ENCODE measurements around the gene HOXB4.

HOXB4 gene

DNA sequence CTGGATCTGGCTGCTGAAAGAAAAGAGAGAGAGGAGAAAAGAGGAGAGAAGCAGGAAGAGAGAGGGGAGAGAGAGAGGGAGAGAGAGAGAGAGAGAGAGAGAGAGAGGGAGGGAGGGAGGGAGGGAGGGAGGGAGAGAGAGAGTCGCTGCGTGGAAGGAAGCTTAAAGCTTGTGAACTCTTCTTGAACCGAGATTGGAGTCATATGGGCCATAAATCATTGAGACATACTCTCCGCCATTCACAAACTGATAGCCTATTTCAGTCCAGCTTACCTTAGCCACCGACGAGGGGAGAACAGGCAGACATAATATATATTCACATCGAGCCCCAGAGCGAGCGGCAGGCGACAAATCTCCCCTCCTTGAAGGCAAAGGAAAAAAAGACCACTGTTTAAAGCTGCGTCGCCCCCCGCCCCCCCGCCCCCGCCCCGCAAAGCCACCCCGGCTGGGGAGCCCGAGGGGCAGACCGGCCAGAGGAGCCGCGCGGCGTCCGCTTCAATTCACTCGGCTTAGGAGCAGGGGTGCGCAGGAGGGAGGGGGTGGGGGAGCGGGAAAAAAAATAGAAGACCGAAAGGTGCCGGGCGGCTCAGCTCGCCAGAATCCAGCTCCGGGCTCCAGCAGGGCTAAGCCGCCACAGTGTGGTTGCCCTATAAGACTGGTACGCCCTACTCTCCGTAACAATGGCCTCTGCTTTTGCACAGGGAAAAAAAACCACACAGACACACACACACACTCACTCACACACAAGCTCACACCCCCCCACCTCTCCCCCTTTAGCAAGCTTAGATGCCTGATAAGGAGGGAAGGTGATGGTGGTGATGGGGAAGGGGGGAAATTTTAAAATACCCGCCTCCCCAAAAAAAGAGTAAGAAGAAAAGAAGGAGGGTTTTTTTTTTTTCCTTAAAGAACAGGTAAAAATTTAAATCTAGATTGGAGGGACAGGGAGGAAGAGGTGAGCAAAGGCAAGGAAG lies 22.6 kb downstream of the HOXB4 start:
- Histone ChIP-seq H3K4me3 (ENCODE audit: low read length) (peak overlapping the region; percentile 5), H3K36me3 (ENCODE audit: control insufficient read depth, low read depth, low read length) (no peaks in the 10 kb centered on the region), H3K9me3 (ENCODE audit: control insufficient read depth, low read depth, low read length) (no peaks in the 10 kb centered on the region), H3K27me3 (ENCODE audit: control insufficient read depth, insufficient read depth, low read length) (peaks cover 100% of the 10 kb centered on the region), H3K9ac (ENCODE audit: low read length) (no peak overlapping the region), H3K27ac (ENCODE audit: low read length) (no peak overlapping the region), H3K4me1 (ENCODE audit: control insufficient read depth, low read depth, low read length) (no peaks in the 10 kb centered on the region)

DNA sequence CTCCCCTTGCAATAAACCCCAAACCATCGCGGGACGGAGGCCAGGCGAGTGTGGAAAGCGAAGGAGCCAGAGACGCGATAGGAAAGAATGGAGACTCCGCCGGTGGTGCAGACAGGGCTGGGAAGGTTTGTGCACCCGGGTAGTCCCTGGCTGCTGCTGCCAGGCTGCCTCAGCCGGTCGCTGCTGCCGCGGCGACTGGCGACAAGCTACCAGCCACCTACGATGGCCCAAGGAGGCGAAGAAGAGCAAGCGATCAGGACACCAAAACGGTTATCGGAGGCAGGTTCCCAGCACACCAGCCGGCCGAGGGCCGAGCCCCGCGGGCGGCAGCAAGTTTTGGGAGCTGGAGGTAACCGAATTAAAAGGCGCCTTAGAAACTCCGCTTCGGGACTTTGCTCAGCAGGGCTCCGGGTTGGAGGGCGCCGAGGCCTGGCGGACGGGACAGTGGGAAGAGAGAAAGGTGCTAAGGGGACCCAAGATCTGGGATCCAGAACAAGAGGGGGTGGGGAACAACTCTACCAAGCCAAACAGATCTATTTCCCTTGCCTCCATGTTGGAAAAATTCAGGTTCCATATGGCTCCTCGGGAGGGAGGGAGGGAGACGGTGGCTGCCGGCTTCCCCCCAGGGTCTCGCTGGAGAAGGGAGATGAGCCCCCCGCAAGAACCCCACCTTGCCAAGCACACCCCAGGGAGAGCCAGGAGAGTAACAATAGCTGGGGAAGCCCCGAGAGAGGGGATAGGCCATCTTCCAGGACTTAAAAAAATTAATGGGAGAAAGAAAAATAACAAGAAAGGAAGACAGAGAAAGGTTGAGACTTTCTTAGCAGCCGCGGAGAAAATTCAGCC lies 23.5 kb downstream of the HOXB4 start:
- Histone ChIP-seq H3K27ac (ENCODE audit: low read length) (no peak overlapping the region), H3K9me3 (ENCODE audit: control insufficient read depth, low read depth, low read length) (no peaks in the 10 kb centered on the region), H3K27me3 (ENCODE audit: control insufficient read depth, insufficient read depth, low read length) (peaks cover 100% of the 10 kb centered on the region), H3K36me3 (ENCODE audit: control insufficient read depth, low read depth, low read length) (no peaks in the 10 kb centered on the region), H3K4me3 (ENCODE audit: low read length) (peak overlapping the region; percentile 5), H3K9ac (ENCODE audit: low read length) (no peak overlapping the region), H3K4me1 (ENCODE audit: control insufficient read depth, low read depth, low read length) (no peaks in the 10 kb centered on the region)

DNA sequence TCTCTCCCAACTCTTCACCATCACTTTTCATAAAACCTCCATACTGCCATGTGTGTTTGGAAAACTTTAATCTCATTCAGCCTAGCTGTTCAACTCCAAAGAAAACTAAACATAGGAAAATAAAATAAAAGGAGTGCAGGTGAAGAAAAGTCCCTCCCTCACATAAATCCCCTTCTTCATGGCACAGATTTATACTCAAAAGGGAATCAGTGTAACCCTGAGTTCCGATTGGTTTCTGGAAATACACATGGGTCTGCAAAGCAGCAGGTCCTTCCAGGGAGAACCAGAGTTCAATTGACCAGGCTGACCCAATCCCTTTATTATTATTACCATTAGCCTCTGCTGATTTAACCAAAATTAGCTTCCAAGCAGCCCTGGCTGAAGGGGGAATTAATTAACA lies 24.3 kb downstream of the HOXB4 start:
- H3K4me3 ChIP-seq (ENCODE audit: low read length), result no peak overlapping the region
- H3K36me3 ChIP-seq (ENCODE audit: control insufficient read depth, low read depth, low read length), result no peaks in the 10 kb centered on the region

DNA sequence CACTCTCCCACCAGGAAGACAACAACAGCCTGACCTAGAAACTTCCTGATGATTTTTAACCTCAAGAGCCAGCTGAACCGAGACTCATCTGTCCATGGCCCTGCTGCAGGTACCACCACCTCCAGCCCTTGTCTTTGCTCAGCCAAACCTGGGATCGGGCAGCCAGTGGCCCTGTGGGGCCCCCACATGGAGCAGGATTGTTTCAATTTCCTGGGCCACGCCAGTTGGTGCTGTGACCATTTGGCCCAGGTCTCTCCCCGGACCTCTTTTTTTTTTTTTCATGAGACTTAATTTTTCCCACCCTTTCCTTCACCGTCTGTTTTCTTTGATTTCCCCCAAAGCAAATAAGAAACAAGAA lies 25.0 kb downstream of the HOXB4 start:
- Histone ChIP-seq H3K27ac (ENCODE audit: low read length) (no peak overlapping the region), H3K4me3 (ENCODE audit: low read length) (no peak overlapping the region), H3K9me3 (ENCODE audit: control insufficient read depth, low read depth, low read length) (no peaks in the 10 kb centered on the region), H3K27me3 (ENCODE audit: control insufficient read depth, insufficient read depth, low read length) (peaks cover 100% of the 10 kb centered on the region), H3K4me1 (ENCODE audit: control insufficient read depth, low read depth, low read length) (peaks cover 5% of the 10 kb centered on the region), H3K36me3 (ENCODE audit: control insufficient read depth, low read depth, low read length) (no peaks in the 10 kb centered on the region), H3K9ac (ENCODE audit: low read length) (no peak overlapping the region)

More for the DNA sequence above, 24.3 kb downstream of the HOXB4 start:
- no peaks in the 10 kb centered on the region for H3K9me3 ChIP-seq (ENCODE audit: control insufficient read depth, low read depth, low read length)
- peaks cover 100% of the 10 kb centered on the region for H3K27me3 ChIP-seq (ENCODE audit: control insufficient read depth, insufficient read depth, low read length)
- no peak overlapping the region for H3K27ac ChIP-seq (ENCODE audit: low read length)
- no peak overlapping the region for H3K9ac ChIP-seq (ENCODE audit: low read length)
- peaks cover under 1% of the 10 kb centered on the region for H3K4me1 ChIP-seq (ENCODE audit: control insufficient read depth, low read depth, low read length)

DNA sequence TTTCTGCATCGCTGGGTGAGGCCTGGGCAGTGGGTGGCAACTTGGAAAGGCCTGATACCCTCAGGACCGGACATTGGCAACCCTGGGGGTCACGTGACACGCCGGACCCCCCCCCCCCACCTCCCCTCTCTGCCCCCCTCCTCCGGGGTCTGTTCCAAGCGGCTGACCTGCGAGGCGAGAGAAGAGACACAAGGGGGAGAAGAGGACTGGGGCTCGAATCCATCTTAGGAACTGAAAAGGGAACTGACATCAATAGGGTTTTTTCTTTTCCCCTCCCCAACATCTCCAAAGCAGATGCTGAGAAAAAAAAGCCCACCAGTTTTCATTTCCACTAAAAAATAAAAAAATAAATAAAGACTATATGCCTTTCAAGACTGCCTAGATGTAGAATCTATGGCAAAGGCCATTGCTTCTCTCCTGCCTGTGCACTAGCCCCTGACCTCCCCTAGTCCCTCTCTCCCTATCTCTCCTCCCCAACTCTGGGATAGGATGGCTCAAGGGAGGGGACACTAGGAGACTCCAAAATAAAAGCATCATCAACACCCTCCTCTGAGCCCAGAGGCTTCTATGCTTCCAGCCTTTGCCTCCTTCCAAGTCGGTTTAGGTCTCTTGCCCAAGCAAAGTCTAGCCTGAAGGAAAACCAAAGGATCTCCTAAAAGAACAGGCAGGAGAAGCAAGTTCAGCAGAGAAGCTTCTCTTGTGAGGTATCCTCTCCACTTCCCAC lies 25.5 kb downstream of the HOXB4 start:
- Histone ChIP-seq H3K27ac (ENCODE audit: low read length) (no peak overlapping the region), H3K4me1 (ENCODE audit: control insufficient read depth, low read depth, low read length) (peaks cover 5% of the 10 kb centered on the region), H3K9ac (ENCODE audit: low read length) (no peak overlapping the region), H3K27me3 (ENCODE audit: control insufficient read depth, insufficient read depth, low read length) (peaks cover 100% of the 10 kb centered on the region), H3K4me3 (ENCODE audit: low read length) (no peak overlapping the region), H3K9me3 (ENCODE audit: control insufficient read depth, low read depth, low read length) (no peaks in the 10 kb centered on the region), H3K36me3 (ENCODE audit: control insufficient read depth, low read depth, low read length) (no peaks in the 10 kb centered on the region)

DNA sequence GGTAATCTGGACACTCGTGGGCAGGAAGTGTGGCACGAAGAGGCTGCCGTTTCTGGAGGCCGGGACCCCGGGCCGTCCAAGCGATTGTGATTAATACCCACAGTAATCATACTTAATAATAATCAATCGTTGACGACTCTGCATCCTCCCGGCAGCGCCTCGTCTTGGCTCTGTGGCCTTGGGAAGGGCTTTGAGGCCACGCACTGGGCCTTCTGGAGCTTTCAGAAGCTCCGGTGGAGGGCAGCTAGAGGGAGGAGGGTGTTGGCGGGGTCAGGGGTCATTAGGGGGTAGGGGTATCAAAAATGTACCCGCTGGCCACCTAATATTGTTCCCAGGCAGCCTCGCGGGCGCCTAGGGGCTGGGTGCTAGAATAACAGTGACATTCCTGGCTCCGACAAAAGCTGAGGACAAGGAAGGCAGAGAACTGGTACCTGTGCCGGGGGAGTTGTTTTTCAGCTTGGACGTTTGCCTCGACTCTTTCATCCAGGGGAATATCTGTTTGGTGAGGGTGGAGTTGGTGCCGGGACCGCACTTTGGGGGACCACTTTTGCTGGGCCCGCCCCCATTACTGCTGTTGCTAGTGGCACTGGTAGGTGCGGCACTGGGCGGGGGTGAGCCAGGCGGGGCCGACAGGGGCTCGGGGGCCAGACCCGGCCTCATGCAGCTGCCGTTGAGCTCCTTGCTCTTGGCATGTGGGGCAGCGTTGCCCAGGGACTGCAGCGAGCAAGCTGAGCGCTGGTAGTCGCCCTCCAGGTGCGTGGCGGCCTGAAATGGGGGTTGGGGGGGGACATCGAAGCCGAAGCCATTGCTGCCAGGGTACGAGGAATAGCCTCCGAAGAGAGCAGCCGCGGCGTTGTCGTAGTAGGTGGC lies 26.3 kb downstream of the HOXB4 start:
- Histone ChIP-seq H3K9ac (ENCODE audit: low read length) (no peak overlapping the region), H3K36me3 (ENCODE audit: control insufficient read depth, low read depth, low read length) (no peaks in the 10 kb centered on the region), H3K27ac (ENCODE audit: low read length) (no peak overlapping the region), H3K27me3 (ENCODE audit: control insufficient read depth, insufficient read depth, low read length) (peaks cover 100% of the 10 kb centered on the region), H3K4me1 (ENCODE audit: control insufficient read depth, low read depth, low read length) (peaks cover 5% of the 10 kb centered on the region), H3K9me3 (ENCODE audit: control insufficient read depth, low read depth, low read length) (no peaks in the 10 kb centered on the region), H3K4me3 (ENCODE audit: low read length) (no peak overlapping the region)

DNA sequence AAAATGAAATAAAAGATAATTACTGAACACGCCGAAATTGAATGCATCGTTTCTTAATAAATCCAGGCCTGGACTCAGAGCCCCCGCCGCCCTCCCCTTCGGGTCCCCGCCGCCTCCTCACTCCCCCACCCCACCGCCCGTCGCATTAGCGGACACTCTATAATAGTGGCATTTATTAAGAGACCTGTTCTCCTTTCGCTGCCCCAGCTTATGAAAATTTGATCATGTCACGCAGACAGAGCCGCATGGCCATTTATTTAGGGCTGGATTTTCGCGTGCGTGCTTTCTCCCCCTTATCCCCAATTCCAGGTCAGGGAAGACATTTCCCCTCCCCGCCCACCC lies 27.0 kb downstream of the HOXB4 start:
- H3K4me3 ChIP-seq (ENCODE audit: low read length), result no peak overlapping the region
- H3K27me3 ChIP-seq (ENCODE audit: control insufficient read depth, insufficient read depth, low read length), result peaks cover 100% of the 10 kb centered on the region
- H3K36me3 ChIP-seq (ENCODE audit: control insufficient read depth, low read depth, low read length), result no peaks in the 10 kb centered on the region
- no peak overlapping the region for H3K9ac ChIP-seq (ENCODE audit: low read length)
- H3K4me1 ChIP-seq (ENCODE audit: control insufficient read depth, low read depth, low read length), result peaks cover 11% of the 10 kb centered on the region
- H3K27ac ChIP-seq (ENCODE audit: low read length), result no peak overlapping the region
- H3K9me3 ChIP-seq (ENCODE audit: control insufficient read depth, low read depth, low read length), result no peaks in the 10 kb centered on the region

DNA sequence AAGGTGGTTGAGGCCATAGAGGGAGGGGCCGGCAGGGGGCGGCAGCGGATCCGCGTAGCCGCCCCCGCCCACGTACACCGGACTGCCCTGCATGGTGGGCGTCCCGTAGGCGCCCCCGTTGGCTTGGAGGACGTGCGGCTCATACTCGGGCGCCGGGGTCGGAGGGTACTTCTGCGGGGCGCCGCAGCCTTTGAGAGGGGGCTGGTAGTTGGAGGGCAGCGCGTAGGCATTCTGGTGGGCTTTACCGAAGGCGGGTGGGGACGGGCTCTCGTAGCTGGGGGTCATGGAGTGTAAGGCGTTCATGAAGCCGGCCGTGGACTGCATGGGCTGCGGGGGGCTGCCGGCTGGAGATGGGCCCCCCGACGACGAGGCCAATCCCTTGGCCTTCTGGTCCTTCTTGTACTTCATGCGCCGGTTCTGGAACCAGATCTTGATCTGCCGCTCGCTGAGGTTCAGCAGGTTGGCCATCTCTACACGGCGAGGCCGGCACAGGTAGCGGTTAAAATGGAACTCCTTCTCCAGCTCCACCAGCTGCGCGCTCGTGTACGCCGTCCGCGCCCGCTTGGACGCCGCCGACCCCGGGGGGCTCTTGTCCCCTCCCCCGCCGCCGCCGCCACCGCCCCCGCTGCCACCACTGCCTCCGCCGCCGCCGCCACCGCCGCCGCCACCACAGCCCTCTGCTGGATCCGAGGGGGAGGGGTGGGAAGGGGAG lies 27.5 kb downstream of the HOXB4 start:
- Histone ChIP-seq H3K4me3 (ENCODE audit: low read length) (no peak overlapping the region), H3K27ac (ENCODE audit: low read length) (no peak overlapping the region), H3K36me3 (ENCODE audit: control insufficient read depth, low read depth, low read length) (no peaks in the 10 kb centered on the region), H3K4me1 (ENCODE audit: control insufficient read depth, low read depth, low read length) (peaks cover 12% of the 10 kb centered on the region), H3K9ac (ENCODE audit: low read length) (no peak overlapping the region), H3K9me3 (ENCODE audit: control insufficient read depth, low read depth, low read length) (no peaks in the 10 kb centered on the region), H3K27me3 (ENCODE audit: control insufficient read depth, insufficient read depth, low read length) (peaks cover 100% of the 10 kb centered on the region)

DNA sequence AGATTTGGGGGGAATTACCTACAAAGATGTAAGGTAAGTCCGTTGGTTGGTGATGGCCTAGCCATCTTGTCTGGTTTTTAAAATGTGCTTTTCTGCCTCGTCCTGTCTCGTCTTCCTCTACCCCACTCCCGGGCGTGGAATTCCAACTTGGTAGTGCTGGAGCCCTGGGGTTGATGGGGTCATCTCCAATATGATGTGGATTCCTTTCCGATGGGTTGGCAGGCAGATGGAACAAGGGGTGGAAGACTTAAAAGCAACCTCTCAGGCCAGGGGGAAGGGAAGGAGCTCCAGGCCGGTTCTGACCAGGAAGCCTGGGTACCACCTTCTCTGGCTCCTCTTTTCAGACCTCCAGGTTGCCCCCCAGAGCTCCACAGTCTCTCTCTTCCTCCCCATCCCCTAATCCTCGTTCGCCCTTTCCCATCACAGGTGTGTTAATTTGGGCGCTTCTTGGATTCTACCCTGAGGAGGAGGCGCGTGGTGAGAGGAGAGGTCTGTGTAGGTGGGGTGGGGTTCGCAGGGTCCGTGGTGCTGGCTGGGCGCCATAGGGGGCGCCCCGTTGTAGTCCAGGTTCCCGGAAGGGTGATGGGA lies 28.1 kb downstream of the HOXB4 start:
- peaks cover 12% of the 10 kb centered on the region for H3K4me1 ChIP-seq (ENCODE audit: control insufficient read depth, low read depth, low read length)
- no peak overlapping the region for H3K9ac ChIP-seq (ENCODE audit: low read length)
- H3K27ac ChIP-seq (ENCODE audit: low read length), result no peak overlapping the region
- H3K36me3 ChIP-seq (ENCODE audit: control insufficient read depth, low read depth, low read length), result no peaks in the 10 kb centered on the region
- peaks cover 100% of the 10 kb centered on the region for H3K27me3 ChIP-seq (ENCODE audit: control insufficient read depth, insufficient read depth, low read length)
- no peaks in the 10 kb centered on the region for H3K9me3 ChIP-seq (ENCODE audit: control insufficient read depth, low read depth, low read length)
- H3K4me3 ChIP-seq (ENCODE audit: low read length), result no peak overlapping the region

DNA sequence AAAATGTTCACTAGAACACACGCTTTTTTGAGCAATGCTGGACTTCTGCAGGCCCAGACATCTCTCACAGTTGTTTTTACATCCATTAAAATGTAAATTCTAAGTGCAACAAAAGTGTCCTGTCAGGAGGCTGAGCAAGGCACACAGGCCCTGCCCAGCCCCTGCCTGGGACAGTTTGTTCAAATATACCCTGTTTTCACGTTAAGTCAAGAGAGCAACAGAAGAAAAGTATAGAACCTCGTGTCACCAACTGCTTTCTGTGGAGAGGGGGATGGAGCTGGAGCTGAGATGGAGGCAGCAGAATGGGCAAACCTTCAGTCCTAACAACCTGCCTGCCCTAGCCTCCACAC lies 28.9 kb downstream of the HOXB4 start:
- peaks cover 100% of the 10 kb centered on the region for H3K27me3 ChIP-seq (ENCODE audit: control insufficient read depth, insufficient read depth, low read length)
- H3K4me3 ChIP-seq (ENCODE audit: low read length), result no peak overlapping the region
- H3K9me3 ChIP-seq (ENCODE audit: control insufficient read depth, low read depth, low read length), result no peaks in the 10 kb centered on the region
- peaks cover 12% of the 10 kb centered on the region for H3K4me1 ChIP-seq (ENCODE audit: control insufficient read depth, low read depth, low read length)
- H3K27ac ChIP-seq (ENCODE audit: low read length), result no peak overlapping the region
- no peak overlapping the region for H3K9ac ChIP-seq (ENCODE audit: low read length)
- no peaks in the 10 kb centered on the region for H3K36me3 ChIP-seq (ENCODE audit: control insufficient read depth, low read depth, low read length)
